ENCODE results near the gene C11orf16.

DNA sequence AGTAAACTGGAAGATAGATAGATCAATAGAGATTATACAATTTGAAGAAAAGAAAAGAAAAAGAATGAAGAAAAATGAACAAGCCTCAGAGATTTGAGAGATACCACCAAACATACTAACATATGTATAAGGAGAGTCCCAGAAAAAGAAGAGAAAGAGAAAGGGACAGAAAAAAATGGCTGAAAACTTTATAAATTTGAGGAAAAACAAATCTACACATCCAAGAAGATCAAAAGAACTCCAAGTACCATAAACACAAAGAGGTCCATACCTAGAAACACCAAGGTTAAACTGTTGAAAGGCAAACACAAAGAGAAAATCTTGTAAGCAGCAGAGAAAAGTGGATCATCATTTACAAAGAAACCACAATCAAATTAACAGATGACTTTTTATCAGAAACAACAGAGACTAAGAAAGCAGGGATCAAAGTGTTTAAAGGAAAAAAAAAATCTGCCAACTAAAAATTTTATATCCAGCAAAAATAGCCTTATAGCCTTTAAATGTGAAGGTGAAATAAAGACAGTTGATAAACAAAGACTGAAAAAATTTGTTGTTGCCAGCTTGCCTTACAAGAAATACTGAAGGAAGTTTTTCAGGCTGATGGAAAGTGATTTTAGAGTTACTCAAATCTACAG is 33.5 kb downstream of the C11orf16 start:
- no peak for TF ChIP-seq CTCF (conservative IDR thresholded peaks at IDR 0.05 in 1 of 2, IDR thresholded peaks at IDR 0.05 in 1 of 2; ENCODE audit: low read depth in 1 of 2, low read length in 2 of 2)
- no peak for TF ChIP-seq EZH2 (IDR thresholded peaks at IDR 0.05; ENCODE audit: low read length, missing control alignments)
